GM10847 (cell line): Measurements from ENCODE around the gene MAD1L1.
A peak's percentile ranks its signal among the peaks of the same experiment; 100 is the strongest.

Source experiments
- POLR2A ChIP-seq: IDR thresholded peaks from 2 replicates; pipeline ENCODE4 v1.6.1; 2011; ENCODE audit not compliant: insufficient read length; ENCODE audit errors: extremely low read depth

Gene MAD1L1

DNA sequence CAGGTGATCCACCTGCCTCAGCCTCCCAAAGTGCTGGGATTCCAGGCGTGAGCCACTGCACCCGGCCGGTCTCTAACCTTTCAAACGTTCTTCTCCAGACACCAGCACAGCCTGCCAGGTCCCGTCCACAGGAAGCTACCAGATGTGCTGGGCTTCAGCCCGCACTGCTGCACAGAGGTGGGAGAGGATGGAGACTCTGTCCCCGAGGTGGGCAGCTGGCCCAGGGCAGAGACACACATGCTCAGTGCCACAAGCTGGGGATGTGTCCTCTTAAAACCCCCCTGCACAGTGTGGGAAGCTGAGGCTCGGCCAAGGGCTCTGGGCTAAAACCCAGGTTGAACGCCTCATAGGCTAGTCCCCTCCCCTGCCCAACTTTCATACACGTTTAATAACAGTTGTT lies 18.6 kb upstream of the MAD1L1 start:
- no peak for TF ChIP-seq POLR2A

DNA sequence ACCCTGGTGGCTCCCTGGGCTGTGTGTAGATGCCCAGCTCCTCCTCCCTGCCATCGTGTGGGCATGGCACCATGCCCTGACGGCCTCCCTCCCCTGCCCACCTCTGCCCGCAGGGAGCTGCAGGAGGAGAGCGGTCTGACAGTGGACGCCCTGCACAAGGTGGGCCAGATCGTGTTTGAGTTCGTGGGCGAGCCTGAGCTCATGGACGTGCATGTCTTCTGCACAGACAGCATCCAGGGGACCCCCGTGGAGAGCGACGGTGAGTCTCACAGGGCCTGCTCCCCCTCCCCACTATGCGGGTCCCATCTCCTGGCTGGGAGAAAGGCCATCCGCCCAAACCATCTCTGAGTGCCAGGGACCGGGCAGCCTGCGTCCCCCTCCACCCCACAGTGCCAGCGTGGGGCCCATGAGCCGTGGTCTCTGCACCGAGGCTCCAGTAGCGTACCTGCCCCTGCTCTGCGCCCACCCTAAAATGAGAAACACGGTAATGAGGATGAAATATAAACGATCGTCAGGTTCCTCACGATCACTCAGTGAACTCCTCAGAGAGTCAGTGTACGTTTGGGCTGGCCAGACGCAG lies 17.1 kb upstream of the MAD1L1 start:
- no peak for TF ChIP-seq POLR2A

DNA sequence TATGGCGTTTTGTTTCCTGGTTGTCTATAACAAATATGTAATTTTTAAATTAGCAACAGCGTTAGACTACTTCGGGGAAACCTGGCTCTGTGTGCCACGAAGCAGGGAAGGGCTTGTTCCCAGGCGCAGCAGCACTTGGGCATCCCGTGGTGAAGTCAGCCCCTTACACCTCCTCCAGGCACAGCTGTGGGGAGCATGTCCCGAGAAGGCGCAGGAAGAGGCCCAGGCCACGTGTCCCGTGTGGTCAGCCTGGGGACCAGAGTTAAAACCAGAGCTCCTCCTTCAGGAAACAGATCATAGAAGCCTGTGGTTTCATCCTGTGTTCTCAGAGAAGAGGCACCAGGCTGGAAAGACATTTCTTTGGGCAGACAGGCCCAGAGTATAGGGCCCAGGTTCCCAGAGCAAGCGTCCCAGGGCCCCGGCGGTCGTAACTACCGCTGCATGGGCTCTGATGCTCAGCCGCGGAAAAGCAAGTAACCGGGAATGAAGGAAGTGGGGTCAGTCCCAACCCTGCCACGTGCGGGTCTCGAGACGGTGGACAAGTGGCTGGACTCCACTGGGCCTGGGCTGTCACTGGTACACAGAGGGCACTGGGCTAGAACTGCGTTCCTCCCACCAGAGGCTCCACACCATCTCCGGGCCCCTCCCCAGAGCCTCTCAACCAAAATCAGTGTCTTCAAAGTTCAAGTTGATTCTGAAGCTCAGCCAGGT lies 16.4 kb upstream of the MAD1L1 start:
- no peak for TF ChIP-seq POLR2A

DNA sequence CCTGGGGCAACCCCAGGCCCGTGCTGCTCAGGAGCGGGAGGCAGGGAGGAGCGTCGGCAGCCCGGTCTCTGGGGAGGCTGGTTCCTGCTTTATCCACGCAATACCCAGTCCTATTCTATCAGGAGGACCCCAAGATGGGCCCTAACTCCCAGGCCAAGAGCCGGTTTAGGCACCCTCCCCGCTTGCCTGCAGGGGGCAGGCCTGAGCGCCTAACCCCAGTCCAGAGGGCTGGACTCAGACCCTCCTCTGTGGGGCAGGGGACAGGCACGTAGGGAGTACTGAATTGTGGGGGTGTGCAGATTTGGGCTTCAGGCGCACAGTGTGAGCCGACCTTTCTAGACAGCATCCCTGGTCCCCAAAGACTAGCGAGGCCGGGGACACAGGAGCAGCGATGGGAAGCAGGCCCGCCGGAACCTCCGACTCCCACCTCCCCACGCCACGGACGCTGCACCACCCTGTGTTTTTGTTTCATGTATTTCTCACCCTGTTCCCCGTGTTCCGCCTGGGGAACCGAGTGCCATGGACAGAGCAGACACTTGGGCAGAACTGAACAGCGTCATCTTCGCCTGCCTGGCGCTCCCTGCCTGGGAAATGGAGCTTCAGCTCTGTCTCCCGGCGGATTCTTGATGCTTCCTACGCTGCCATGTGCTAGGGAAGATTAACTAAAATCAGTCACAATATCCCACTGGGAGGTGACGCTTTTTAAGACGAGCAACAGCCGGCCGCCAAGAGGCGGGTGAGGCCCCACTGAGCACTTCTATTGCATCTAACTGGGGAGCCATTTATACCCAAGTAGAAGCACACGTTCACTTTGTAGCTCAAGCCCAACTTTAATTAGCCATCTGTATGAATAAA lies 14.6 kb upstream of the MAD1L1 start:
- TF ChIP-seq POLR2A: no peak

DNA sequence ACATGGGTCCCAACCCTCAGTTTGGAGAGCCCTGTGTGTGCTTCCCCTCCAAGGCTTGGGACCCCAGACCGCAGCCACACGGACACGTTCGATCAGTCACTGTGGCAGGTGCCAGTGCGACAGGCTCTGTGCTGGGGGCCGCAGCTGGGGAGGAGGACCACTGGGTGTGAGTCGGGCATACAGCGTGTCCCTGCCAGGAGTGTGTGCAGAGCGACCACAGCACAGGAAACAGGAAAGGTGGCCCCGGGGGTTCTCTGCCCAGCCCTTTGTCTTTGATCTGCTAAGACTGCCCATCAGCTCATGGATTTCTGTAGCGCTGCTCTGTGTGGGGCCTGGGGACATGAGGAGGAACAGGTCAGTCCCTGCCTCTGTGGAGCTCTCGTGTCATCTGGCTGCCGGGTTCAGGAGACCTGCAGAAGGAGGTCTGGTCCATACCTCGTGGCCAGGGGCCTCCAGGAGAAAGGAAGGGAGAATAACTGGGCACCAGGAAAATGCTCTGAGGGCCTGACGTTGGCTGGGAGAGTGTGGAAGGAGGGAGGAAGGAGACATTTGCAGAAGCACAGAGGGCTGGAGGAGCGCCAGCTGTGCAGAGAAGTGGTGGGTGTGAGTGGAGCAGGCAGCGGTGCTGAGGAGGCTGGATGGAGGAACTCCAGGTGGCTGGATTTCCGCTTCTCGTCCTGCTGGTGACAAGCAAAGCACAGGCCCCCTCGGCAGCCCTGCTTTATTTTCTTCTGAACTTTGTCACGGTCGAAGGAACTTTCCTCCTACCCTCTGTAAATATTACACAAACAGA lies 13.3 kb upstream of the MAD1L1 start:
- TF ChIP-seq POLR2A: no peak

DNA sequence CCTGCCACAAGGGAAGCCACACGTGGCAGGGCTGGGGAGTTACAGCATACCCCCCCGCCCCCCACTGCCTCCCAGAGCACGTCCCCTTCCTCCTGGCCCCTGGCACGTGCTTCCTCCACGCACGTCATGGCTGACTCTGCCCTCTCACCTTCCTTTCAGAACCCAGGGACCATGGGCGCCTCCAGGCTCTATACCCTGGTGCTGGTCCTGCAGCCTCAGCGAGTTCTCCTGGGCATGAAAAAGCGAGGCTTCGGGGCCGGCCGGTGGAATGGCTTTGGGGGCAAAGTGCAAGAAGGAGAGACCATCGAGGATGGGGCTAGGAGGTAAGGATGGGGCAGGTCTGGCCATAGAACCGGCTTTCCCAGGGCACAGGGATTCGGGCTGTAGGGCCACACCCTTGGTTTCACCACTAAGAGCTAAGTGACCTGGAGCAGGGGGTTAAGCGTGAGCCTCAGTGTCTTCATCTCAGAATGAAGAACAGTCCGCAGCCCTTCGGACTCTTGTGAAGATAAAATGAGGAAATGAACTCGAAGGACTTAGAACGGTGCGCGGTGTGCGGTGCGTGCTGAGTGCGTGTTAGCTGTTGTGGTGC lies 11.8 kb upstream of the MAD1L1 start:
- TF ChIP-seq POLR2A: no peak

DNA sequence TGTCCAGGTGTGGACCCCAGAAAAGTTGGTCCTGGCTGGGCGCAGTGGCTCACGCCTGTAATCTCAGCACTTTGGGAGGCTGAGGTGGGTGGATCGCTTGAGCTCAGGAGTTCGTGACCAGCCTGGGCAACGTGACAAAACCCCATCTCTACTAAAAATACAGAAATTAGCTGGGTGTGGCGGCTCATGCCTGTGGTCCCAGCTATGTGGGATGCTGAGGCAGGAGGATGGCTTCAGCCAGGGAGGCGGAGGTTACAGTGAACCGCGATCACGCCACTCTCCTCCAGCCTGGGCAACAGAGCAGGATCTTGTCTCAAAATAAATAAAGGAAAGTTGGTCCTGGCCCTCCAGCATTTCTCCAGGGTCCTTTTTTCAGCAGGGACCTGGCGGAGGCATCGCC lies 10.7 kb upstream of the MAD1L1 start:
- TF ChIP-seq POLR2A: no peak

DNA sequence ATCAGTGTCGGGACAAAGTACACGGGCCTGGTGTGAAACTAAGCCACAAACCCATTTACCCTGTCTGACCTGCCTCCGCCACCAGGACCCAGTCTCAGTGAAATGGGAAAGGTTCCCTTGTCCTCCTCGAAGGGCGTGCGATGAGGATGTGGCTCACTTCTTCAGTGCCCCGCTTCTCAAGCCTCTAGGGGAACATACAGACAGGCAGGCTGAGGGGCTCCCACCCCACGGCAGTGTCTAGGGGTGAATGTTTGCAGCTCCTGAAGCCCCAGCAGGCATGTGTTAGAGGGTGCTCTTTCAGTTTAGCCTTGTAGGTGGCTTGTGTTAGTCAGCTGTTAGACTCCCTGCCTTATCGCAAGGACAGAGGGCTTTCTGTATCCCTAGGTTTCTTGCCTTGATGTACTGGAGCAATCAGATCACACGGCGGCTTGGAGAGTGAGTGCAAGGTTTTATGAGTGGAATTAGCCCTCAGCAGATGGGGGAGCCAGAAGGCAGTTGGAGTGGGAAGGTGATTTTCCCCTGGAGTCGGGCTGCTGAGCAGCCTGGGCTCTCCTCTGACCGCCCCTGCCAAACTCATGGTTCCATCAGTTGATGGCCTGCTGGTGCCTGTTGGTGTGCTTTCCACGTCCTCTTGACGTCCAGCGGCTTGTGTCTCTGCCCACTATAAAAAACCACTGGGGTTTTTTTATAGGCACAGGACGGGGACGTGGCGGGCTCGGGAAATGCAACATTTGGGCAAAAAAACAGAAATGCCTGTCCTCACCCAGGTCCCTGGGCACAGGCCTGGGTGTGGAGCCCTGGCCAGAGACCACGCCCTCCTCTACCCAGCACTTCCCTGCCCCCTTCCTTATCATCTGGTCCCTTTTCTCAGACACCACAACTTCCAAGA lies 10.0 kb upstream of the MAD1L1 start:
- no peak for TF ChIP-seq POLR2A

DNA sequence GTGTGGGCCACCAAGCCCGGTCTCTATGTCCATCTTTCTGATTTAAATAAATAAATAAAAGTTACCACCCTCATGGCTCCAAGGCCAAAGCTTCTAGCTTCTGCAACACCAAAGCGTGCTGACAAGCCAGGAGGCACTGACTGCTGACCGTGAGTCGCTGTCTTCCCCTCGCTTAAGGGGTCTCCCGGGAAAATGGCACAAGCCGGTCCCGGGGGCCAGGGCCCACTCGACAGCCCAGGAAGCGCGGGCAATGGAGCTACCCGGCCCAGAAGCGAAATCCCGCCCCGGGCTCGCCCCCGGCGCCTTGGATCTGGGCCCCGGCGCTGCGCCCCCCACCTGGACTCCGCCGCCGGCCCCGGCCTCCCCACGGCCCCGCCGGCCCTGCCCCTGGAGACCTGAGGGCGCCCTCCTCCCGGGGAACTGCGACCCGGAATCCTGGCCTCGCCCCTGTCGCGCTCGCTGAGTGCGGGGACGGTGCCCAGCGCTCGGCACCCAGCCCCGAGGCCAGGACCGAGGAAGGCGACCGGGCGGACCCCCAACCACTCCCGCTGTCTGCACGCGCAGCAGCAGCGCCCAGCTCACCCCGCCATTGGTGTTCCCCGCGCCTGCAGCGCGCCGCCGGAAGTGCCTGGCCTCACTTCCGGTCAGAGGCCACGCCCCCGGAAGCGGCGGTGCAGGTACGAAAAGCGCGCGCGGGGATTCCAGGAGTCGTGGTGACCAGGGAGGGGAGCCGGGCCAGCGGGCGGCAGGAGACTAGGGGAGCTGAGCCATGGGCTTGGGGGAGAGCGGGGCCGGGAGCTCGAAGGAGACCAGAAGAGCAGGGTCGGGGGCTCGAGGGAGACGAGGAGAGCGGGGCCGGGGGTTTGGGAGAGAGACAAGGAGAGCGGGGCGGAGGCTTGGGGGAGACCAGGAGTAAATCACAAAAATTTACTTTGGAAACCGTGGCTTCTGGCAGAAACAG lies 9.1 kb upstream of the MAD1L1 start, which contains the start of the genes MRM2 and NUDT1:
Gene MRM2 (minus strand): TSS at position 626 of the 961 bp plus-strand sequence. CDS start 36 bp downstream, at position 590.
Gene NUDT1 (plus strand): TSS at position 647 of the 961 bp plus-strand sequence. CDS start 2,349 bp downstream, outside the sequence.
- TF ChIP-seq POLR2A: peak; percentile 94

DNA sequence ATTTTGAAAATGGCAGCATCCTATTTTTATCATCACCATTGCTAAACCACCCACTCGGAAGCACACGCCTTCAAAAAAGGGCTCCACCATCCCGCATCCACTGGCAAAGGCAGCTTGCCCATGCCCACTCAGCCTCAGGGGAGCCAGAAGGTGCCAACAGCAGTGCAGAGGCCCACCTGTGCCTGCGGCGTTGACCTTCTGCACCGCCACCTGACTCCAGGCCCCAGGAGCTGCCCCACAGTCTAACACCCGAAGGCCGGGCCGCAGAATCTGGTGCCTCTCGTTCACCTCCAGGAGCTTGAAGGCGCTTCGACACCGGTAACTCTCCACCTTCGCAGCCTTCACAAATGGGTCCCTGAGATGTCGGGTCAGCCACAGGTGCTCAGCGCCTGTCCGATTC lies 6.5 kb upstream of the MAD1L1 start:
- TF ChIP-seq POLR2A: no peak

DNA sequence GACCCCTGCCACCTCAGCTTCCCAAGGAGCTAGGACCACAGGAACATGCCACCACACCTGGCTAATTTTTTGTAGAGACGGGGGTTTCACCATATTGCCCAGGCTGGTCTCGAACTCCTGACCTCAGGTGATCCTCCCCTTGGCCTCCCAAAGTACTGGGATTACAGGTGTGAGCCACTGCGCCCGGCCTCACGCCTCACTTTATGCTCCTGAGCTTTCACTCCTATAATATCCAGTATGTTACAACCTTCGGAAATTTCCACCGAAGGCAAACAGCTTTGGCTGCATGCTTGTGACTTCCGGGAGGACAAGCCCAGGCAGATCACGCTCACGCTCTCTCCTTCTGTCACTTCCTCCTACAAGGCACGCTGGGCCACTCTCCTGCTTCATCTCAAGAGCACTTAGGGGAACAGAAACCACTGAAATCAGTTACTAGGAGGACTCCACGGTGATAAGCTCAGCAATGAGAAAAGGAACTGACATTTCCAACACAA lies 4.4 kb upstream of the MAD1L1 start:
- TF ChIP-seq POLR2A: no peak

DNA sequence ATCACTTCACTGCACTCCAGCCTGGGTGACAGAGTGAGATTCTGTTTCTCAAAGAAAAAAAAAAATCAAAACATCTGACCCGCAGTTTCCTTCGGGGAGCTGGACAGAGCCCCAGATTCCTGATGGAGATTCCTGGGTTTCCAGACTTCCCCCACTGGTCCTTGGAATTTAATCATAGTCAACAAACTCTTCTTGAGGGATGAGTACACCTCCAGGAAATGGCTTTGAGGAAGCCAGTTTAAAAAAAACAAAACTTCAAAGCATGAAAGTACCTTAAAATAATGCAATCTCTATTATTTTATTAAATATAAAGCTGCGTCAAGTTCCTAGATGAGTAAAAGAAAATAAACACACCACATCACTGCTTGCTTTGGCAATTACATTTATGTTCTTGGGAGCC lies 1.2 kb upstream of the MAD1L1 start:
- no peak for TF ChIP-seq POLR2A
